ENCODE measurements around the gene NLGN2.
"Not testable (repeated sequence)": the region's sequence is repeated elsewhere in the genome, so short reads cannot be mapped to it uniquely, and the experiment has no call there.

The NLGN2 gene

DNA sequence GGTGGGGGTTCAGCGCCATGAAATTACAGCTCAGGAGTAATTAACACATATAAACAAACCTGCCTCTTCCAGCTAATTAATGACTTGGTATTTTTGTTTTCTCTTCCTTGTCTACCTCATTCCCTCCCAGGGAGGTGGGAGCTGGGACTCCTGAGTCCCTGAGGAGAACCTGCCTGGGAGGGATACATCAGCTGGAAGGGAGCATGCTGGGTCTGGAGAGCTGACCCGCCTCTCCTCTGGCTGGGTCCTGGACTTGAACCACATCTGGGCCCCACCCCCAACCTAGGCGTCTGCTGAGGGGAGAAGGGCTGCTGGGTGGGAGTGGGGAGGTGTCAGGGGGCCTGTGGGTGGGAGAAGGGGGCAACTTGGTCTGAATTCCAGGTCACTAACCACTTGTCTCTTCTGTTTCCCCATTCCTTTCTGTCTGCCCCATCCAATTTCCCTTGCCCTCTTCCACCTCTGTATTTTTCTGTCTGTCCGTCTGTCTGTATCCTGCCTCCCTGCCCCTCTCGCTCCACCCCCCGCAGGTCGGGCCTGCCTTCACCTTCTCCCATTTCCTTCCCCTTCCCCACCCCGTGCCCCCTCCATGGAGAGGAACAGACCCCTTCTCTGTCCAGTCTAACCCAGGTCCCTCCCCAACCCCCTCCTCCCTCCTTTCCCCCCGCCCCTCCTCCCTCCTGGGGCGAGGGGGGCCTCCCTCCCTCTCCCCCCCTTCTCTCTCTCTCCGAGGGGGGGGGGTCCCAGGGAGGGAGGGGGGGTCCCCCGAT is at the start of gene NLGN2:
TSS of gene NLGN2 (plus strand) at position 361 of the 767 bp plus-strand sequence. CDS start 411 bp downstream, outside the sequence.
- no peak within 1 kb of the TSS for H3K4me3 ChIP-seq (ENCODE audit: low read depth, low read length)
- no peak for DNase-seq (ENCODE audit: low read depth)
- TF ChIP-seq CTCF (IDR thresholded peaks at IDR 0.05; ENCODE audit: control insufficient read depth, extremely low read depth, insufficient read depth), result no peak

DNA sequence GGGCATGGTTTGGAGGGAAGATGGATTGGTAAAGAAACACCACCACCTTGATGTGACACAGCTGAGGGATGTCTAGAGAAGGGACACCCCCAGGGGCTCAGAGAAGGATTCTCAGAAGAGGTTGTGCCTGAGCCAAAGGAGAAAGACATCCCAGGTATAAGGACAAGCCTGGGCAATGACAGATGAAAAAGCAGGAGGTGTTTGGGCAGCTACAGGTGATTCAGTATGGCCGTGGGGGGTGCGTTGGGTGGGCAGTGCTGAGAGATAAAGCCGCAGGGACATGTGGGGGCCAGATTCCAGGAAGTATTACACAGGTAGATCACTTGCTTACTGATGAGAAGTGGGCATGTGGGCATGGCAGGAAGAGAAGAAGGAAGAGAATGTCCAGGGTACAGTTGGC is 45.7 kb upstream of the NLGN2 start:
- DNase-seq (ENCODE audit: low read depth), result no peak
- H3K4me3 ChIP-seq (ENCODE audit: low read depth, low read length), result no peak overlapping the region
- no peak for TF ChIP-seq CTCF (IDR thresholded peaks at IDR 0.05; ENCODE audit: control insufficient read depth, extremely low read depth, insufficient read depth)

- DNase-seq (ENCODE audit: low read depth), result no peak
- H3K4me3 ChIP-seq (ENCODE audit: low read depth, low read length), result no peak overlapping the region
- no peak for TF ChIP-seq CTCF (IDR thresholded peaks at IDR 0.05; ENCODE audit: control insufficient read depth, extremely low read depth, insufficient read depth)
These were observed 44.3 kb upstream of the NLGN2 start for GRCh38 chr17:7363311-7363710.

DNA sequence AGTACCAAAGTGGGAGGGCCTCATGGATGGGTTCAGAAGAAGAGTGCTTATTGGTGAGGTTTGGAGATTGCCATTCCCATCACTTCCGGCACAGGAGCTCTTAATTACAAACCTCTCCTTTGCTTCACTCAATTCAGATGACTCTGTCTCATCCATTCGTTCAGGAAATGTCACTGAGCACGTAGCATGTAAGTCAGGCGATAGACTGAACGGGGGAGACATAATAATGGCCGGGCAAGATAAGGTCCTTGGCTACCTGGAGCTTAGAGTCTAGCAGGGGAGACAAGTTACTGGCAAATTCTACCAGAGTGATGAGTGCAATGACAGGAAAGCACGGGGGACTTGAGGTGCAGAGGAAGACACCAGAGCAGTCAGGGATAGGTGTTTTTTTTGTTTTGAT is 41.7 kb upstream of the NLGN2 start:
- H3K4me3 ChIP-seq (ENCODE audit: low read depth, low read length); DNase-seq (ENCODE audit: low read depth): not testable (repeated sequence)

DNA sequence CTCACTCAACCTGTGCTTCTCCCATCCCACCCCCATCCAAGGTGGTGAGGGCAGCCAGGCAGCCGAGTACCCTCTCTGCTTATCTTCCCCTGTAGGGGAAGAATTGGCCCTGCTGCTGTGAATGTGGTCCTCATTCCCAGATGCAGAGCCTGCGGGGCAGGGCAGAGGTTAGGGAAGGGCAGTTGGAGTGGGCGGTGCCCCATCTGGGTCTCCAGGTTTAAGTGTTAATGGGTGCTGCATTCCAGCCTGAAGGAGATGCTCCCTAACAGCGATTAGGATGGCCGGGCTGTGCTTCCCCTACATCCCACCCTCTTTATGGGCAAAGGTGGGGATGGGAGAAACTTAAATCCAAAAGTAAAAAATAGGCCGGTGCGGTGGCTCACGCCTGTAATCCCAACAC is 40.6 kb upstream of the NLGN2 start:
- no peak for DNase-seq (ENCODE audit: low read depth)
- H3K4me3 ChIP-seq (ENCODE audit: low read depth, low read length), result no peak overlapping the region
- TF ChIP-seq CTCF (IDR thresholded peaks at IDR 0.05; ENCODE audit: control insufficient read depth, extremely low read depth, insufficient read depth), result no peak

GRCh38 chr17:7367918-7368598 is 39.6 kb upstream of the NLGN2 start:
- H3K4me3 ChIP-seq (ENCODE audit: low read depth, low read length), result no peak overlapping the region
- no peak for DNase-seq (ENCODE audit: low read depth)
- TF ChIP-seq CTCF (IDR thresholded peaks at IDR 0.05; ENCODE audit: control insufficient read depth, extremely low read depth, insufficient read depth), result no peak

GRCh38 chr17:7368599-7368994 is 39.0 kb upstream of the NLGN2 start:
- not testable (repeated sequence) for DNase-seq (ENCODE audit: low read depth); H3K4me3 ChIP-seq (ENCODE audit: low read depth, low read length)

DNA sequence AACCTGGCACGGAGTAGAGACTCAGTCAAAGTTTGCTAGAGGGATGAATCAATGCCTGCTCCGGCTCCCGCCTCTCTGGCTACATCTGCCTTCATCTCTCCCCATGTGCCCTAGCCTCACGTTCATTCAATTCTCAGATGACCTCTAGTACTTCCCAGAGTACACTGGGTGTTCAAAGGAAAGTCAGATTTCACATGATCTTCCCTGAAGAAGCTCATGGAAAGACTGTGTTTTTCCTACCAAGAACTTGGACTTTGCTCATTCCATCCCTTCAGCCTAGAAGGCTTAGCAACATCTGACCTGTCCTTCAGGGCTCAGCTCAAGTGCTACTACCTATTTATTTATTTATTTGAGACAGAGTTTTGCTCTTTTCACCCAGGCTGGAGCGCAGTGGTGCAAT is 37.8 kb upstream of the NLGN2 start:
- H3K4me3 ChIP-seq (ENCODE audit: low read depth, low read length), result no peak overlapping the region
- no peak for TF ChIP-seq CTCF (IDR thresholded peaks at IDR 0.05; ENCODE audit: control insufficient read depth, extremely low read depth, insufficient read depth)
- DNase-seq (ENCODE audit: low read depth), result no peak
